NAMALWA (cell line): ENCODE data around the gene CLCNKA.

Experiments
- DNase-seq: peaks from one replicate; pipeline ENCODE4 v3.0.0-alpha.2; 2015; ENCODE audit warnings: low spot score

The CLCNKA gene

GRCh38 chr1:16063226-16063829 lies 41.5 kb downstream of the CLCNKA start:
- no peak for DNase-seq

- DNase-seq, result no peak
Measured at GRCh38 chr1:16063921-16064320, 42.1 kb downstream of the CLCNKA start.

GRCh38 chr1:16064536-16065268 lies 42.9 kb downstream of the CLCNKA start:
- no peak for DNase-seq

- DNase-seq, result no peak
Measured at GRCh38 chr1:16065269-16065576, 43.4 kb downstream of the CLCNKA start.

GRCh38 chr1:16066245-16066644 lies 44.4 kb downstream of the CLCNKA start:
- DNase-seq, result no peak

- peak; percentile 71 for DNase-seq
Measured at GRCh38 chr1:16067127-16067768, 45.4 kb downstream of the CLCNKA start.

- no peak for DNase-seq
Measured at GRCh38 chr1:16067933-16068332, 46.1 kb downstream of the CLCNKA start.

- no peak for DNase-seq
Measured at GRCh38 chr1:16068356-16069270, 46.8 kb downstream of the CLCNKA start.

GRCh38 chr1:16070640-16071355 lies 49.0 kb downstream of the CLCNKA start:
- DNase-seq, result no peak

- no peak for DNase-seq
Measured at GRCh38 chr1:16071614-16072013, 49.8 kb downstream of the CLCNKA start.

- DNase-seq, result no peak
Measured at GRCh38 chr1:16072095-16072494, 50.3 kb downstream of the CLCNKA start.

- DNase-seq, result no peak
Measured at GRCh38 chr1:16072616-16073484, 51.0 kb downstream of the CLCNKA start.

- DNase-seq, result peak; percentile 56
Measured at GRCh38 chr1:16073490-16074119, 51.8 kb downstream of the CLCNKA start, which contains the start of gene FAM131C. FAM131C (minus strand) TSS chr1:16073651; CDS start chr1:16073442, 209 bp downstream.

- no peak for DNase-seq
Measured at GRCh38 chr1:16074217-16074616, 52.4 kb downstream of the CLCNKA start.

GRCh38 chr1:16075337-16076030 lies 53.6 kb downstream of the CLCNKA start:
- no peak for DNase-seq

- no peak for DNase-seq
Measured at GRCh38 chr1:16076031-16076864, 54.4 kb downstream of the CLCNKA start.

GRCh38 chr1:16076865-16077238 lies 55.0 kb downstream of the CLCNKA start:
- no peak for DNase-seq

GRCh38 chr1:16077406-16078245 lies 55.8 kb downstream of the CLCNKA start:
- DNase-seq, result no peak
